Endothelial cell of umbilical vein (primary cell): Measurements from ENCODE around the gene NDUFS6. TPM values are rescaled to one million over a fixed set of nuclear protein-coding genes. Genes with fewer than 3 reads are reported as not detected.

Experiments used
- BruUV-seq: library from RNA; stranded (reverse); fragments of 400-500 nt; replicated peaks from 2 replicates; lab custom pipeline; 2021; lab: Mats Ljungman, UMichigan
- CTCF ChIA-PET: fragments of 300-600, 350-600 bp; sonication (Branson Sonifier 250); formaldehyde crosslinking; loops from one replicate; lab custom pipeline; 2021; ENCODE audit warnings: antibody characterized with exemption, inconsistent platforms; lab: Charles Lee
- POLR2A ChIA-PET: fragments of 300-600, 350-600 bp; sonication (Branson Sonifier 250); formaldehyde crosslinking; loops from one replicate; lab custom pipeline; 2021; ENCODE audit warnings: antibody characterized with exemption, inconsistent platforms; lab: Charles Lee
- DNase-seq: peaks from one replicate; pipeline ENCODE4 v3.0.0-alpha.2; 2011; ENCODE audit warnings: low read depth, low spot score
- FAIRE-seq: peaks from 2 replicates; lab custom pipeline; 2011; peaks lifted over from hg19 to GRCh38; lab: Jason Lieb, UNC
- H2AFZ ChIP-seq: 2 replicates; pipeline ENCODE4 v1.6.0; 2012; ENCODE audit warnings: low read depth, low read length, control low read depth, inconsistent platforms
- H3K27ac ChIP-seq: 2 replicates; pipeline ENCODE4 v1.5.1; 2011; ENCODE audit warnings: low read depth, mild to moderate bottlenecking, control low read depth, low read length, moderate library complexity; ENCODE audit not compliant: insufficient read depth
- H3K27me3 ChIP-seq, 2 experiments: 2 replicates each; pipeline versions ENCODE4 v1.6.0 to v1.6.1; 2011; ENCODE audit warnings: low read length in 2 of 2, mixed read lengths in 1 of 2; ENCODE audit not compliant: control insufficient read depth in 2 of 2, insufficient read depth in 2 of 2
- H3K36me3 ChIP-seq, 2 experiments: 2 replicates in 1 of 2; 3 replicates in 1 of 2; pipeline ENCODE4 v1.5.1; 2011; ENCODE audit warnings: low read length in 2 of 2, mild to moderate bottlenecking in 1 of 2, moderate library complexity in 1 of 2; ENCODE audit not compliant: control insufficient read depth in 2 of 2, insufficient read depth in 2 of 2; ENCODE audit errors: extremely low read depth in 1 of 2
- H3K4me1 ChIP-seq: 3 replicates; pipeline ENCODE4 v1.5.1; 2011; ENCODE audit warnings: mild to moderate bottlenecking, low read length; ENCODE audit not compliant: control insufficient read depth, insufficient read depth; ENCODE audit errors: extremely low read depth
- H3K4me2 ChIP-seq: 2 replicates; pipeline ENCODE4 v1.6.1; 2011; ENCODE audit warnings: low read length, control low read depth, mixed read lengths; ENCODE audit not compliant: insufficient read depth
- H3K4me3 ChIP-seq, 3 experiments: fragments of 200-600 bp in 1 of 3; sonication (generic), shearing (Covaris generic) in 1 of 3; replicated peaks in 1 of 3; 2 replicates each; pipeline ENCODE4 v1.5.1; 2011 to 2016; ENCODE audit warnings: control low read depth in 3 of 3, low read length in 3 of 3, mild to moderate bottlenecking in 2 of 3, inconsistent platforms in 1 of 3, low read depth in 1 of 3, moderate library complexity in 1 of 3; ENCODE audit not compliant: insufficient read depth in 1 of 3
- H3K79me2 ChIP-seq: 2 replicates; pipeline ENCODE4 v1.6.0; 2012; ENCODE audit warnings: low read length, inconsistent platforms; ENCODE audit not compliant: control insufficient read depth, insufficient read depth
- H3K9ac ChIP-seq: replicated peaks from 2 replicates; pipeline ENCODE3; 2011; ENCODE audit warnings: low read length, control low read depth; ENCODE audit not compliant: insufficient read depth; ENCODE audit errors: extremely low read depth
- H3K9me1 ChIP-seq: replicated peaks from 3 replicates; pipeline ENCODE4 v1.6.0; 2011; ENCODE audit warnings: mild to moderate bottlenecking, low read length; ENCODE audit not compliant: control insufficient read depth, insufficient read depth; ENCODE audit errors: extremely low read depth
- H3K9me3 ChIP-seq: replicated peaks from 2 replicates; pipeline ENCODE4 v1.5.1; 2012; ENCODE audit warnings: low read length, inconsistent platforms; ENCODE audit not compliant: control insufficient read depth, insufficient read depth
- H4K20me1 ChIP-seq: replicated peaks from 2 replicates; pipeline ENCODE3; 2011; ENCODE audit warnings: mild to moderate bottlenecking, low read length; ENCODE audit not compliant: control insufficient read depth, insufficient read depth; ENCODE audit errors: extremely low read depth
- EZH2 ChIP-seq: IDR thresholded peaks from 2 replicates; pipeline ENCODE4 v1.6.1; 2012; ENCODE audit warnings: borderline replicate concordance, low read depth, mild to moderate bottlenecking, moderate library complexity, low read length, inconsistent platforms; ENCODE audit not compliant: severe bottlenecking
- FOS ChIP-seq: IDR thresholded peaks from 2 replicates; pipeline ENCODE4 v1.6.1; 2011; ENCODE audit warnings: mild to moderate bottlenecking, low read length, moderate library complexity, borderline replicate concordance; ENCODE audit not compliant: insufficient read depth
- GATA2 ChIP-seq: IDR thresholded peaks from 2 replicates; pipeline ENCODE4 v1.7.0; 2011; ENCODE audit warnings: low read depth, mild to moderate bottlenecking, moderate library complexity, mixed read lengths, low read length; ENCODE audit not compliant: insufficient read length, insufficient read depth
- JUN ChIP-seq: IDR thresholded peaks from 2 replicates; pipeline ENCODE4 v1.6.1; 2011; ENCODE audit warnings: borderline replicate concordance, low read depth; ENCODE audit not compliant: insufficient read length, insufficient read depth
- MYC ChIP-seq: IDR thresholded peaks from one replicate; pipeline ENCODE4 v1.6.1; 2011; ENCODE audit warnings: mild to moderate bottlenecking, low read depth, low read length
- POLR2A ChIP-seq: IDR thresholded peaks from 2 replicates; pipeline ENCODE4 v1.6.1; 2012; ENCODE audit warnings: low read depth, mild to moderate bottlenecking, control low read depth, low read length
- POLR2AphosphoS5 ChIP-seq: IDR thresholded peaks from 2 replicates; pipeline ENCODE4 v1.6.1; 2012; ENCODE audit warnings: low read depth, mild to moderate bottlenecking, control low read depth, low read length, moderate library complexity; ENCODE audit not compliant: insufficient read depth
- dilution Hi-C: fragments of 300-500 bp; cut with MboI; formaldehyde crosslinking; loops from one replicate; pipeline ENCODE4 v1.15.0; 2019; ENCODE audit warnings: low sequenced_read_pairs; ENCODE audit not compliant: extremely low pct_ligation_motif_present
- intact Hi-C: fragments of 100-400 bp; cut with micrococcal nuclease; formaldehyde crosslinking; loops from one replicate; pipeline ENCODE4 v1.10.0; 2022
- polyA plus RNA-seq, 4 experiments: library from polyadenylated mRNA; depleted of rRNA in 3 of 4; stranded (reverse) in 3 of 4; unstranded in 1 of 4; fragments of >200 nt; gene quantifications; 2 replicates each; pipeline versions ENCODE4 v1.2.1 to v1.2.3, GENCODE V29; 2011 to 2012; ENCODE audit warnings: missing spikeins in 1 of 4
- total RNA-seq: library from RNA; stranded (reverse); gene quantifications from 2 replicates; pipeline ENCODE4 v1.2.3, GENCODE V29; 2021
- TF ChIP-seq, protein P1 (sequence below), 2 donors: IDR thresholded peaks; 1 replicate in 1 of 2; 2 replicates in 1 of 2; pipeline ENCODE4 v1.5.1; 2011; ENCODE audit warnings: low read length in 2 of 2, mild to moderate bottlenecking in 2 of 2, moderate library complexity in 2 of 2, control low read depth in 1 of 2, inconsistent platforms in 1 of 2, low read depth in 1 of 2; ENCODE audit not compliant: insufficient read depth in 1 of 2; ENCODE audit errors: extremely low read depth in 1 of 2
- TF ChIP-seq, protein P2 (sequence below): IDR thresholded peaks from 2 replicates; pipeline ENCODE4 v1.6.1; 2011; ENCODE audit not compliant: insufficient read depth, insufficient read length

The NDUFS6 gene
- total and polyA plus RNA-seq, 2 donors (not counting 3 experiments of a cell fraction or from before 2014, with no cell fraction given), result 42.5 to 127 TPM

DNA sequence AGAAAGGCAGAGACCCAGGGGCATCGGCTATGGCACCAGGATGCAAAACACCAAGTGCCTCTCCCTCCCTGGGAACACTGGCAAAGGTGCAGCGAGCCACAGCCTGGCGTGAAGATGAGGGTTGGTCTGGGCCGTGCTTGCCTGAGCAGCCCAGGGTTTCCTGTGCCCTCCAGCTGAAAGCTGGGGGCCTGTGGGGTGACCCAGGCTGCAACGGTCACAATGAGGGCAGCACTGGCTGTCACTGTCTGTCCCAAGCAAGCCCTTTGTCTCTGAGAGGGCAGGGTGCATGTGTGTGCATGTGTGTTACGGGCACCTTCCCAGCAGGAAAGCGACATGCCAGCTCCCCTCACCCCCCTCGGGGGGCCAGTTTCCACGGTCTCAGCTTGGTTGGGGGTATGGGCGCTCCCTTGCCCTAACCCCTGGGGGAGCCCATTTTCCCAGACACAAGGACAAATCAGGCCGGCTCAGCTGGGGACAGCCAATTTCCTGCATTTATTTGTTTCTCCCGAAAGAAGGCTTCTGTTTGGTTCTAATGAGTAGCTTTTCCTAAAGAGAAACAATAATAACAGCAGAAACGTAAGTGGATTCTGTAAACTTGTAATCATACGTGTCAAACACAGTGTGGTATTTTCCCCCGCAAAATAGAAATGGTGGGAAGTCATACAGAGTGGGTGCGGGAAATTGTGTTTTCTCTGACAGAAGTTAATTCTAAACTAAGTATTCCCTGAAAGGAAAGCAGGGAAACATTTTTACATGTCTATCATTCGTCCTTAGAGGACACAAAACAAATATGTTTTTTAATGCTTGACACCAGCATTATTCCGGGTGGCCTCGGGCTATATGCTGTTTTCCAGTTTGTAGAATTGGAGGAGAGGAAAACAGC, 22.8 kb upstream of the NDUFS6 start:
- Histone ChIP-seq H3K9ac (no peak overlapping the region), H4K20me1 (no peaks in the 10 kb centered on the region), H3K4me1 (no peaks in the 10 kb centered on the region), H3K36me3 (no peaks in the 10 kb centered on the region), H3K9me3 (no peaks in the 10 kb centered on the region), H3K4me2 (no peak overlapping the region), H3K27ac (no peak overlapping the region), H2AFZ (no peak overlapping the region), H3K79me2 (no peaks in the 10 kb centered on the region), H3K9me1 (no peaks in the 10 kb centered on the region), H3K27me3 (peaks cover 0 to 3% of the 10 kb centered on the region in 2 experiments), H3K4me3 (no peak overlapping the region)
- no peak for TF ChIP-seq POLR2A
- TF ChIP-seq GATA2, result no peak
- no peak for TF ChIP-seq JUN
- TF ChIP-seq EZH2, result no peak
- TF ChIP-seq MYC, result no peak
- TF ChIP-seq FOS, result no peak
- TF ChIP-seq, protein P1, sequence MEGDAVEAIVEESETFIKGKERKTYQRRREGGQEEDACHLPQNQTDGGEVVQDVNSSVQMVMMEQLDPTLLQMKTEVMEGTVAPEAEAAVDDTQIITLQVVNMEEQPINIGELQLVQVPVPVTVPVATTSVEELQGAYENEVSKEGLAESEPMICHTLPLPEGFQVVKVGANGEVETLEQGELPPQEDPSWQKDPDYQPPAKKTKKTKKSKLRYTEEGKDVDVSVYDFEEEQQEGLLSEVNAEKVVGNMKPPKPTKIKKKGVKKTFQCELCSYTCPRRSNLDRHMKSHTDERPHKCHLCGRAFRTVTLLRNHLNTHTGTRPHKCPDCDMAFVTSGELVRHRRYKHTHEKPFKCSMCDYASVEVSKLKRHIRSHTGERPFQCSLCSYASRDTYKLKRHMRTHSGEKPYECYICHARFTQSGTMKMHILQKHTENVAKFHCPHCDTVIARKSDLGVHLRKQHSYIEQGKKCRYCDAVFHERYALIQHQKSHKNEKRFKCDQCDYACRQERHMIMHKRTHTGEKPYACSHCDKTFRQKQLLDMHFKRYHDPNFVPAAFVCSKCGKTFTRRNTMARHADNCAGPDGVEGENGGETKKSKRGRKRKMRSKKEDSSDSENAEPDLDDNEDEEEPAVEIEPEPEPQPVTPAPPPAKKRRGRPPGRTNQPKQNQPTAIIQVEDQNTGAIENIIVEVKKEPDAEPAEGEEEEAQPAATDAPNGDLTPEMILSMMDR (IDR thresholded peaks at IDR 0.05; ENCODE audit: extremely low read depth in 1 of 2, insufficient read depth in 1 of 2, low read depth in 1 of 2, low read length in 2 of 2), result no peak
- TF ChIP-seq, protein P2, sequence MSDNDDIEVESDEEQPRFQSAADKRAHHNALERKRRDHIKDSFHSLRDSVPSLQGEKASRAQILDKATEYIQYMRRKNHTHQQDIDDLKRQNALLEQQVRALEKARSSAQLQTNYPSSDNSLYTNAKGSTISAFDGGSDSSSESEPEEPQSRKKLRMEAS, result no peak
- no peak for TF ChIP-seq POLR2AphosphoS5
- no TSS peak for BruUV-seq
- DNase-seq (no peak), FAIRE-seq (no peak)
- ChIA-PET POLR2A (no interaction called here), CTCF (no interaction called here)
- dilution Hi-C loops, result no loop called here
- intact Hi-C loops, result no loop called here
